Liver (tissue), 9 donors: ENCODE results near the gene TIGD2. TPM values are rescaled to one million over a fixed set of nuclear protein-coding genes. Genes with fewer than 3 reads are reported as not detected.
A peak's percentile ranks its signal among the peaks of the same experiment; 100 is the strongest.

ENCODE experiments used
- DNase-seq: peaks from one replicate; pipeline ENCODE4 v3.0.0-alpha.2; 2017; ENCODE audit warnings: low spot score
- H3K27ac ChIP-seq, 2 donors: one replicate each; pipeline ENCODE4 v1.7.0; 2013; ENCODE audit warnings: inconsistent platforms in 2 of 2, low read length in 2 of 2, control low read depth in 1 of 2, low read depth in 1 of 2, mild to moderate bottlenecking in 1 of 2
- H3K27me3 ChIP-seq, 4 donors: one replicate each; pipeline versions ENCODE4 v1.6.1 to v1.7.0; 2013; ENCODE audit warnings: low read length in 3 of 4, inconsistent platforms in 1 of 4, mild to moderate bottlenecking in 1 of 4, moderate library complexity in 1 of 4; ENCODE audit not compliant: control insufficient read depth in 4 of 4, insufficient read depth in 4 of 4
- H3K36me3 ChIP-seq, 4 donors: one replicate each; pipeline versions ENCODE4 v1.6.1 to v1.7.0; 2013; ENCODE audit warnings: low read length in 3 of 4, mild to moderate bottlenecking in 3 of 4, low read depth in 1 of 4, moderate library complexity in 1 of 4; ENCODE audit not compliant: control insufficient read depth in 4 of 4, insufficient read depth in 3 of 4
- H3K4me1 ChIP-seq, 4 donors: one replicate each; pipeline versions ENCODE4 v1.6.1 to v1.7.0; 2013; ENCODE audit warnings: low read length in 3 of 4, mild to moderate bottlenecking in 3 of 4, moderate library complexity in 1 of 4; ENCODE audit not compliant: control insufficient read depth in 4 of 4, insufficient read depth in 4 of 4
- H3K4me3 ChIP-seq, 3 donors: one replicate each; pipeline versions ENCODE4 v1.6.1 to v1.7.0; 2013; ENCODE audit warnings: low read length in 3 of 3, control low read depth in 1 of 3, low read depth in 1 of 3, mild to moderate bottlenecking in 1 of 3
- H3K9ac ChIP-seq, 2 donors: one replicate each; pipeline ENCODE4 v1.7.0; 2013; ENCODE audit warnings: low read length in 2 of 2, mild to moderate bottlenecking in 2 of 2, moderate library complexity in 2 of 2, control low read depth in 1 of 2, low read depth in 1 of 2
- H3K9me3 ChIP-seq, 4 donors: one replicate each; pipeline versions ENCODE4 v1.6.1 to v1.7.0; 2013; ENCODE audit warnings: low read length in 3 of 4; ENCODE audit not compliant: control insufficient read depth in 4 of 4
- EGR1 ChIP-seq, 2 donors: IDR thresholded peaks; 2 replicates each; pipeline ENCODE4 v1.6.1; 2016 to 2018; ENCODE audit warnings: antibody characterized with exemption in 2 of 2, low read depth in 2 of 2
- FOXA1 ChIP-seq: IDR thresholded peaks from 2 replicates; pipeline ENCODE4 v1.6.1; 2016; ENCODE audit warnings: antibody characterized with exemption
- GABPA ChIP-seq, 2 donors: IDR thresholded peaks in 1 of 2; conservative IDR thresholded peaks in 1 of 2; 2 replicates each; pipeline ENCODE4 v1.6.1; 2016; ENCODE audit warnings: antibody characterized with exemption in 2 of 2, mild to moderate bottlenecking in 1 of 2, moderate library complexity in 1 of 2
- HNF4A ChIP-seq, 2 donors: conservative IDR thresholded peaks; 2 replicates each; pipeline ENCODE4 v1.6.1; 2016; ENCODE audit warnings: antibody characterized with exemption in 2 of 2, mild to moderate bottlenecking in 2 of 2
- HNF4G ChIP-seq: IDR thresholded peaks from 2 replicates; pipeline ENCODE4 v1.6.1; 2016; ENCODE audit warnings: antibody characterized with exemption
- JUND ChIP-seq, 2 donors: IDR thresholded peaks; 2 replicates each; pipeline ENCODE4 v1.6.1; 2016; ENCODE audit warnings: antibody characterized with exemption in 2 of 2
- RAD21 ChIP-seq, 2 donors: IDR thresholded peaks; 2 replicates each; pipeline ENCODE4 v1.6.1; 2016; ENCODE audit warnings: antibody characterized with exemption in 2 of 2, mild to moderate bottlenecking in 2 of 2
- RXRA ChIP-seq, 2 donors: IDR thresholded peaks; 2 replicates each; pipeline ENCODE4 v1.6.1; 2017 to 2018; ENCODE audit warnings: antibody characterized with exemption in 2 of 2, mild to moderate bottlenecking in 1 of 2
- YY1 ChIP-seq: IDR thresholded peaks from 2 replicates; pipeline ENCODE4 v1.6.1; 2016; ENCODE audit warnings: antibody characterized with exemption, mild to moderate bottlenecking
- WGBS: extraction: QIAGEN DNeasy Blood & Tissue Kit; methylation state at CpG from one replicate; pipeline ENCODE4 v1.1.7; 2013; 5-methylcytosine and 5-hydroxymethylcytosine counted together
- polyA plus RNA-seq, 2 donors: library from polyadenylated mRNA; stranded (reverse) in 1 of 2; unstranded in 1 of 2; fragments of 200-250 nt in 1 of 2; fragments of >200 nt in 1 of 2; fragmentation: Nextera tagmentation in 1 of 2; extraction: Ambion mirVana in 1 of 2; gene quantifications; one replicate each; pipeline versions ENCODE4 v1.2.1 to v1.2.3, GENCODE V29; 2013 to 2015
- total RNA-seq, 2 donors: library from RNA; depleted of rRNA; stranded (reverse); fragments of >200 nt; gene quantifications; one replicate each; pipeline ENCODE4 v1.2.3, GENCODE V29; 2014
- TF ChIP-seq, protein P1 (sequence below): IDR thresholded peaks from 2 replicates; pipeline ENCODE4 v1.6.1; 2016; ENCODE audit warnings: antibody characterized with exemption
- TF ChIP-seq, protein P2 (sequence below): IDR thresholded peaks from 2 replicates; pipeline ENCODE4 v1.6.1; 2016; ENCODE audit warnings: antibody characterized with exemption
- TF ChIP-seq, protein P3 (sequence below): fragments of 150-350 bp; IDR thresholded peaks from 2 replicates; pipeline ENCODE4 v1.5.1; 2017; ENCODE audit warnings: improper control_type of control experiment, low read depth, low read length; ENCODE audit not compliant: missing input control
- TF ChIP-seq, protein P4 (sequence below): IDR thresholded peaks from 2 replicates; pipeline ENCODE4 v1.6.1; 2016; ENCODE audit warnings: antibody characterized with exemption, mild to moderate bottlenecking
- TF ChIP-seq, protein P5 (sequence below): IDR thresholded peaks from 2 replicates; pipeline ENCODE4 v1.6.1; 2016; ENCODE audit warnings: antibody characterized with exemption
- donor health status: healthy.
- donor health status: healthy.
- donor health status: healthy.
- donor health status: healthy.
- donor health status: healthy.

The TIGD2 gene
- 10 to 100 TPM in 1 of 2 donors, 1 to 10 TPM in 1; 6.4 to 21.7 TPM for total RNA-seq
- polyA plus RNA-seq, result 10 to 100 TPM in 1 of 2 donors, 1 to 10 TPM in 1; 8.9 to 10.7 TPM

DNA sequence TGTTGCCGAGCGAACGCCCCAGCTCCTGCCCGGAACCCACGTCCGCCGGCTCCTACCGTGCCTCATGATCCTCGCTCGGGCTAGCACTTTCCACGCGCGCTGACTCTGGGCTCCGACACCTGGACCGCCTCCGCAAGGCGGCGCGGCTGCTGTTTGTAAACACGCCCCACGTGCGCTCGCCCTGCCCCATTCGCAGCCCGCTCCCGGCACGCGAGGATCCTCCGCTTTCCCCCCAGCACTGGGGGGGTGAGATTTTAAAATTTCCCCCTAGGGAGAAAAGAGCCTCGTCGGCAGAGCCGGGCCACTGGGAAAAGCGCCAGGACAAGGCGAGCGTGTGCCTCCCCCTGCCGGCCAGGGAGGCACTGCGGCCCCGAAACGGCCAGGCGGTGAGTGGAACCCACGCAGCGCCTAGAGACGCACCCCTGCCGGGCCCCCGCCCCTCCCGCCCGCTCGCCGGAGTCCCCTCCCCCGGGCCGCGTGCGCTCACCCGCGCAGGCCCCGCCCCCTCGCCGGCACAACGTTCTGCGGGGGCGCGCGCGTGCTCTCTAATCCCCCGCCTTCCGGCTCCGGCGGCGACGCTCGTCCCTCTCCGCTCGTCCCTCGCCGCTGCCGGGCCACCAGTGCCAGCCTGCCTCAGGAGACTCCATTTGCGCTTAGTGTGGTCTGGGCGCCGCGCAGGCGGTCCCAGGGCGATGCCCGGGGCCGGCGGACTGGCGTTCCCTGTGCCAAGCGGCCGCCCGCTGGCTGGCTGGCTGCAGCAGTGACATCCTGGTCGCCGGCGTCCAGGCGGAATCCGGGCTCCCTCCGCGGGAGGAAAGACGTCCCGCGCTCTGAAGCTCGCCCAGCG is at the start of gene TIGD2:
TIGD2 (plus strand) TSS at position 548 of the 847 bp plus-strand sequence. CDS start 1,442 bp downstream, outside the sequence.
- Histone ChIP-seq H3K9me3 (no peaks in the 10 kb centered on the region), H3K4me1 (peaks cover 3 to 45% (median 33%) of the 10 kb centered on the region in 4 donors), H3K27me3 (no peaks in the 10 kb centered on the region), H3K4me3 (peak within 1 kb of the TSS; percentile 85 to 91 (median 87)), H3K9ac (peak within 1 kb of the TSS; percentile 81 to 93), H3K36me3 (no peaks in the 10 kb centered on the region), H3K27ac (peak within 1 kb of the TSS; percentile 98)
- TF ChIP-seq, protein P1, sequence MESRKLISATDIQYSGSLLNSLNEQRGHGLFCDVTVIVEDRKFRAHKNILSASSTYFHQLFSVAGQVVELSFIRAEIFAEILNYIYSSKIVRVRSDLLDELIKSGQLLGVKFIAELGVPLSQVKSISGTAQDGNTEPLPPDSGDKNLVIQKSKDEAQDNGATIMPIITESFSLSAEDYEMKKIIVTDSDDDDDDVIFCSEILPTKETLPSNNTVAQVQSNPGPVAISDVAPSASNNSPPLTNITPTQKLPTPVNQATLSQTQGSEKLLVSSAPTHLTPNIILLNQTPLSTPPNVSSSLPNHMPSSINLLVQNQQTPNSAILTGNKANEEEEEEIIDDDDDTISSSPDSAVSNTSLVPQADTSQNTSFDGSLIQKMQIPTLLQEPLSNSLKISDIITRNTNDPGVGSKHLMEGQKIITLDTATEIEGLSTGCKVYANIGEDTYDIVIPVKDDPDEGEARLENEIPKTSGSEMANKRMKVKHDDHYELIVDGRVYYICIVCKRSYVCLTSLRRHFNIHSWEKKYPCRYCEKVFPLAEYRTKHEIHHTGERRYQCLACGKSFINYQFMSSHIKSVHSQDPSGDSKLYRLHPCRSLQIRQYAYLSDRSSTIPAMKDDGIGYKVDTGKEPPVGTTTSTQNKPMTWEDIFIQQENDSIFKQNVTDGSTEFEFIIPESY, result no peak
- TF ChIP-seq JUND (IDR thresholded peaks at IDR 0.05) (peak in 1 of 2 donors; percentile 32), YY1 (no peak), HNF4A (conservative IDR thresholded peaks at IDR 0.05) (no peak), RAD21 (IDR thresholded peaks at IDR 0.05) (peak; percentile 62 to 66), RXRA (IDR thresholded peaks at IDR 0.05) (no peak), EGR1 (IDR thresholded peaks at IDR 0.05; ENCODE audit: low read depth in 2 of 2) (peak; percentile 69 to 79), HNF4G (no peak), FOXA1 (peak; percentile 3), GABPA (IDR thresholded peaks at IDR 0.05 in 1 of 2, conservative IDR thresholded peaks at IDR 0.05 in 1 of 2) (no peak)
- TF ChIP-seq, protein P2, sequence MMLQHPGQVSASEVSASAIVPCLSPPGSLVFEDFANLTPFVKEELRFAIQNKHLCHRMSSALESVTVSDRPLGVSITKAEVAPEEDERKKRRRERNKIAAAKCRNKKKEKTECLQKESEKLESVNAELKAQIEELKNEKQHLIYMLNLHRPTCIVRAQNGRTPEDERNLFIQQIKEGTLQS, result no peak
- TF ChIP-seq, protein P3, sequence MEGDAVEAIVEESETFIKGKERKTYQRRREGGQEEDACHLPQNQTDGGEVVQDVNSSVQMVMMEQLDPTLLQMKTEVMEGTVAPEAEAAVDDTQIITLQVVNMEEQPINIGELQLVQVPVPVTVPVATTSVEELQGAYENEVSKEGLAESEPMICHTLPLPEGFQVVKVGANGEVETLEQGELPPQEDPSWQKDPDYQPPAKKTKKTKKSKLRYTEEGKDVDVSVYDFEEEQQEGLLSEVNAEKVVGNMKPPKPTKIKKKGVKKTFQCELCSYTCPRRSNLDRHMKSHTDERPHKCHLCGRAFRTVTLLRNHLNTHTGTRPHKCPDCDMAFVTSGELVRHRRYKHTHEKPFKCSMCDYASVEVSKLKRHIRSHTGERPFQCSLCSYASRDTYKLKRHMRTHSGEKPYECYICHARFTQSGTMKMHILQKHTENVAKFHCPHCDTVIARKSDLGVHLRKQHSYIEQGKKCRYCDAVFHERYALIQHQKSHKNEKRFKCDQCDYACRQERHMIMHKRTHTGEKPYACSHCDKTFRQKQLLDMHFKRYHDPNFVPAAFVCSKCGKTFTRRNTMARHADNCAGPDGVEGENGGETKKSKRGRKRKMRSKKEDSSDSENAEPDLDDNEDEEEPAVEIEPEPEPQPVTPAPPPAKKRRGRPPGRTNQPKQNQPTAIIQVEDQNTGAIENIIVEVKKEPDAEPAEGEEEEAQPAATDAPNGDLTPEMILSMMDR, result peak; percentile 60
- TF ChIP-seq, protein P4, sequence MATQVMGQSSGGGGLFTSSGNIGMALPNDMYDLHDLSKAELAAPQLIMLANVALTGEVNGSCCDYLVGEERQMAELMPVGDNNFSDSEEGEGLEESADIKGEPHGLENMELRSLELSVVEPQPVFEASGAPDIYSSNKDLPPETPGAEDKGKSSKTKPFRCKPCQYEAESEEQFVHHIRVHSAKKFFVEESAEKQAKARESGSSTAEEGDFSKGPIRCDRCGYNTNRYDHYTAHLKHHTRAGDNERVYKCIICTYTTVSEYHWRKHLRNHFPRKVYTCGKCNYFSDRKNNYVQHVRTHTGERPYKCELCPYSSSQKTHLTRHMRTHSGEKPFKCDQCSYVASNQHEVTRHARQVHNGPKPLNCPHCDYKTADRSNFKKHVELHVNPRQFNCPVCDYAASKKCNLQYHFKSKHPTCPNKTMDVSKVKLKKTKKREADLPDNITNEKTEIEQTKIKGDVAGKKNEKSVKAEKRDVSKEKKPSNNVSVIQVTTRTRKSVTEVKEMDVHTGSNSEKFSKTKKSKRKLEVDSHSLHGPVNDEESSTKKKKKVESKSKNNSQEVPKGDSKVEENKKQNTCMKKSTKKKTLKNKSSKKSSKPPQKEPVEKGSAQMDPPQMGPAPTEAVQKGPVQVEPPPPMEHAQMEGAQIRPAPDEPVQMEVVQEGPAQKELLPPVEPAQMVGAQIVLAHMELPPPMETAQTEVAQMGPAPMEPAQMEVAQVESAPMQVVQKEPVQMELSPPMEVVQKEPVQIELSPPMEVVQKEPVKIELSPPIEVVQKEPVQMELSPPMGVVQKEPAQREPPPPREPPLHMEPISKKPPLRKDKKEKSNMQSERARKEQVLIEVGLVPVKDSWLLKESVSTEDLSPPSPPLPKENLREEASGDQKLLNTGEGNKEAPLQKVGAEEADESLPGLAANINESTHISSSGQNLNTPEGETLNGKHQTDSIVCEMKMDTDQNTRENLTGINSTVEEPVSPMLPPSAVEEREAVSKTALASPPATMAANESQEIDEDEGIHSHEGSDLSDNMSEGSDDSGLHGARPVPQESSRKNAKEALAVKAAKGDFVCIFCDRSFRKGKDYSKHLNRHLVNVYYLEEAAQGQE, result no peak
- TF ChIP-seq, protein P5, sequence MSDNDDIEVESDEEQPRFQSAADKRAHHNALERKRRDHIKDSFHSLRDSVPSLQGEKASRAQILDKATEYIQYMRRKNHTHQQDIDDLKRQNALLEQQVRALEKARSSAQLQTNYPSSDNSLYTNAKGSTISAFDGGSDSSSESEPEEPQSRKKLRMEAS, result peak; percentile 86
- WGBS, result under 1% methylated on average over 101 of the region's 101 CpGs
- DNase-seq, result peak; percentile 92
